RWPE1 (cell line): ENCODE results near the gene ZFP64.

ENCODE experiments used
- CTCF ChIA-PET: fragments of 350-600 bp; sonication (Branson Sonifier 250); formaldehyde crosslinking; extraction: SDS; loops from one replicate; lab custom pipeline; 2021; lab: Yijun Ruan, JAX
- POLR2A ChIA-PET: fragments of 400-600 bp; formaldehyde crosslinking; extraction: SDS; loops from one replicate; lab custom pipeline; 2020; ENCODE audit warnings: antibody characterized with exemption; ENCODE audit not compliant: low non-redundant PET; lab: Yijun Ruan, JAX
- DNase-seq: peaks from one replicate; pipeline ENCODE4 v3.0.0; 2012; ENCODE audit warnings: low spot score
- H3K27ac ChIP-seq: fragments of 450-650 bp; 2 replicates; pipeline ENCODE4 v1.5.1; 2017
- TF ChIP-seq, protein P1 (sequence below): fragments of 450-650 bp; conservative IDR thresholded peaks from 2 replicates; pipeline ENCODE4 v1.5.1; 2017; ENCODE audit warnings: low read depth, mild to moderate bottlenecking

Gene ZFP64

DNA sequence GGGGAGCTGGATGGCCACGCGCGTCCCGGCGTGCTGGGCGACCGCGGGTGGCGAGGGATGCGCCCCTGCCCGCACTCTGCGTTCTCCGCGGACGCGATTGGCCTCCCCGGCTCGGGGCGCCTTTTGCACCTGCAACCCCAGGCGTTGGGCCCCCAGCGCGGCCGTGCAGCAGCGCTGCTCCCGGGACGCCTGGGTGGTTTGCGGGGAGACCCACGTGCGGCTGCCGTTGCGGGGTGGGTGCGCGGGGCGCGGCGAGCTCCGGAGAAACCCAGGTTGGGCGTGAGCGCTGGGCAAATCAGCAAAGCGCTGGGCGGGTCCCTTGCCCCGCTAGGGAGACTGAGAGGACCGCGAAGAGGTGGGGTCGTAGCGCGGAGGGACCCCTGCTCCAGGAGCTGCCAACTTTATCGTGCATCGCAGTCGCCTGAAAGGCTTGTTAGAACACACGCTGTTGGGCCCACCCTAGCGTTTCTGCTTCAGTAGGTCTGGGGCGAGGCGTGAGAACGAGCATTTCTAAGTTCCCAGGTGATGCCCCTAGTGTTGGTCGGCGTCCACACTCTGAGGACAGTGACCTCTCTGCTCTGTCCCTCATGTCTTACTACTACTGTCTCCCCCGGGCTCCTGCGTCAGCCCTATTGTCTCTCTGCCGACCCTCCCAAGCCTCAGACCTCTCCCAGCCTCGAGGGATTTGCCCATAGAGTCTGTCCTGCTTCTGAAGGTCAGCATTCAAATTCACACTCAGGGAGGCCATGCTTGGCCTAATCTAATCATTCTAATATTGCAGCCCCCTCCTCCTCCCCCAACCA is 538 bp upstream of the ZFP64 start:
- H3K27ac ChIP-seq, result peak overlapping the region; percentile 93
- TF ChIP-seq, protein P1, sequence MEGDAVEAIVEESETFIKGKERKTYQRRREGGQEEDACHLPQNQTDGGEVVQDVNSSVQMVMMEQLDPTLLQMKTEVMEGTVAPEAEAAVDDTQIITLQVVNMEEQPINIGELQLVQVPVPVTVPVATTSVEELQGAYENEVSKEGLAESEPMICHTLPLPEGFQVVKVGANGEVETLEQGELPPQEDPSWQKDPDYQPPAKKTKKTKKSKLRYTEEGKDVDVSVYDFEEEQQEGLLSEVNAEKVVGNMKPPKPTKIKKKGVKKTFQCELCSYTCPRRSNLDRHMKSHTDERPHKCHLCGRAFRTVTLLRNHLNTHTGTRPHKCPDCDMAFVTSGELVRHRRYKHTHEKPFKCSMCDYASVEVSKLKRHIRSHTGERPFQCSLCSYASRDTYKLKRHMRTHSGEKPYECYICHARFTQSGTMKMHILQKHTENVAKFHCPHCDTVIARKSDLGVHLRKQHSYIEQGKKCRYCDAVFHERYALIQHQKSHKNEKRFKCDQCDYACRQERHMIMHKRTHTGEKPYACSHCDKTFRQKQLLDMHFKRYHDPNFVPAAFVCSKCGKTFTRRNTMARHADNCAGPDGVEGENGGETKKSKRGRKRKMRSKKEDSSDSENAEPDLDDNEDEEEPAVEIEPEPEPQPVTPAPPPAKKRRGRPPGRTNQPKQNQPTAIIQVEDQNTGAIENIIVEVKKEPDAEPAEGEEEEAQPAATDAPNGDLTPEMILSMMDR, result peak; percentile 74
- ChIA-PET CTCF (interaction anchor here (0.5 to 1.8 kb wide), 16 partner anchors 9 to 1618 kb away, joined by 3 to 7 read pairs (median 4); no protein-coding TSS in a partner anchor), POLR2A (interaction anchor here (0.6 to 0.7 kb wide), 2 partner anchors 43 to 721 kb away, joined by 3 to 6 read pairs; no protein-coding TSS in a partner anchor)
- DNase-seq, result peak; percentile 61

DNA sequence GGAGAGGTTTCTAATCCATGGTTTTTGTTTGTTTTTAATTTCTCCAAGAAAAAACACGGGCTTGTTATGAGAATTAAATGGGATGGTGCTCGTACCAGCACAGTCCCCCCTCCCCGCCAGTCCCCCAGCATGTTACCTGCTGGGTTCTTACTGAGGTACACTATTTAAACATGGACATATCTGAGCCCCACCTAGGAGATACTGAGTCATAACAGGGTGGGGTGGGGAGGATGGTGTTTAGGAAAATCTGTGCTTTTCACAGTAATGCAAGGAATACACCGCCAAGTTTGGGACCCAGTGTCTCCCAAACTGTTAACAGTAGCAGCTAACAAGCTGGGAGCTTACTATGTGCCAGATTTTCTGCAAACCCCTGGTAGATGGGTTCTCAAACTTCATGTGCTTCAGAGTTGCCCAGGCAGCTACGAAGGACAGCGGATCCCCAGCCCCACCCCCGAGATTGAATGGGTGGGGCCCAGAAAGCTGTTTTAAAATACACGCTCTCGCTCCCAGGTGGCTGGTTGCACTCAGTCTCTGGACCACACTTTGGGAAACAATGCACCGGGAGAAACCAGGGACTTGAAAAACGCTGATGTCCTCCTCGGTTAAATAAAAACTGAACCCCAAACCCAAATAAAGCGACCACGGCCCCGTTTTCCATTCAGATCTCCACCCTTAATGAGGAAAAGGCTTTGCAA is 995 bp downstream of the ZFP64 start:
- DNase-seq, result peak; percentile 89
- TF ChIP-seq, protein P1, result no peak
- peak overlapping the region; percentile 93 for H3K27ac ChIP-seq
- CTCF ChIA-PET, result interaction anchor here (0.9 to 1.8 kb wide), 3 partner anchors 35 to 62 kb away, joined by 3 to 6 read pairs (median 5); no protein-coding TSS in a partner anchor
- POLR2A ChIA-PET, result interaction anchor here (0.5 kb wide), 1 partner anchor 1447 kb away, joined by 6 read pairs; no protein-coding TSS in a partner anchor

DNA sequence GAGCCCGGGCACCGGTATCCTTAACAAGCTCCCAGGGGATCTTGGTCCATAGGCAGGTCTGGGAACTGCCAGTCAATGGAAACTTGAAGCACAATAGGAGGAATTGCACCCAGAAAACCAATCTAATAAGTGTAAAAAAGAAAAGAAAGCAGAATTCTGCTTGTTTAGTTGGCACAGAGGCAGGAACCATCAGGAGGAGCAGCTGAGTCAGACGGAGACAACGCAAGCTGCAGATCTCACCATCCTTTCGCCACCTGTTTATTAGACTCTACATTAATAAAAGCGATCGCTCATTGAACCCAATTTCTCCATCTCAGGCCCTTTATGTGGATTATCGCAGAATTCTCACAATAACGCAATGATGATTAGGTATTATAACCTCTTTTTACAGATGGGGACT is 9.8 kb downstream of the ZFP64 start:
- ChIA-PET POLR2A (no interaction called here), CTCF (no interaction called here)
- TF ChIP-seq, protein P1, result no peak
- DNase-seq, result no peak
- H3K27ac ChIP-seq, result no peak overlapping the region

DNA sequence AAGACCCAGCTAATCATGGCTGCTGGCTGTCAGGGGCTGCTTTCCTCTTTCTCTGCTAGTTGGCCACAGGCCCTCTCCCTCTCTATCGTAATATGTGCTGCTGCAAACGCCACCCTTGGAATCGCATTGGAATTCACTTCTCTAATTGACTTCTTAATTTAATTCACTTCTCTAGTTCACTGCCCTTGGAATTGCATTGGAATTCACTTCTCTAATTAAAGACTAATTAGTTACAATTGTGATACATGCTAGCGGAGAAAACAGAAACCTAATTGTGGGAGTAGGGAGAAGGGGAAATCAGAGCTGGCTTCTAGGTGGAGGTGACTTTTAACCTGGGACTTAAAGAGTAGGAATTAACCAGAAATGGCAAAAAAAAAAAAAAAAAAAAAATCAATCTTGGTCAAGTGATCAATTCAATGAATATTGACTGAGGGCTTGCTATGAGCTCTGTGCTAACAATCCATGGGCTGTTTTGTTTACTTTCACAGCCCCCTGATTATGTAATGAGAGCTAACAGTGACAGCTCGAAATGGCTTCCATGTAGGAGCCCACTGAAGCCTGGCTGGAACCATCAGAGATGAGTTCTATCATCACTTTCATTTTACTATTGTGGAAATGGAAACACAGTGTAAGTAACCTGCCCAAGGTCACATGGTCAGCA is 11.3 kb downstream of the ZFP64 start:
- H3K27ac ChIP-seq, result no peak overlapping the region
- no peak for DNase-seq
- CTCF ChIA-PET, result no interaction called here
- TF ChIP-seq, protein P1, result no peak
- POLR2A ChIA-PET, result interaction anchor here (0.7 kb wide), 1 partner anchor 15 kb away, joined by 8 read pairs; no protein-coding TSS in a partner anchor

DNA sequence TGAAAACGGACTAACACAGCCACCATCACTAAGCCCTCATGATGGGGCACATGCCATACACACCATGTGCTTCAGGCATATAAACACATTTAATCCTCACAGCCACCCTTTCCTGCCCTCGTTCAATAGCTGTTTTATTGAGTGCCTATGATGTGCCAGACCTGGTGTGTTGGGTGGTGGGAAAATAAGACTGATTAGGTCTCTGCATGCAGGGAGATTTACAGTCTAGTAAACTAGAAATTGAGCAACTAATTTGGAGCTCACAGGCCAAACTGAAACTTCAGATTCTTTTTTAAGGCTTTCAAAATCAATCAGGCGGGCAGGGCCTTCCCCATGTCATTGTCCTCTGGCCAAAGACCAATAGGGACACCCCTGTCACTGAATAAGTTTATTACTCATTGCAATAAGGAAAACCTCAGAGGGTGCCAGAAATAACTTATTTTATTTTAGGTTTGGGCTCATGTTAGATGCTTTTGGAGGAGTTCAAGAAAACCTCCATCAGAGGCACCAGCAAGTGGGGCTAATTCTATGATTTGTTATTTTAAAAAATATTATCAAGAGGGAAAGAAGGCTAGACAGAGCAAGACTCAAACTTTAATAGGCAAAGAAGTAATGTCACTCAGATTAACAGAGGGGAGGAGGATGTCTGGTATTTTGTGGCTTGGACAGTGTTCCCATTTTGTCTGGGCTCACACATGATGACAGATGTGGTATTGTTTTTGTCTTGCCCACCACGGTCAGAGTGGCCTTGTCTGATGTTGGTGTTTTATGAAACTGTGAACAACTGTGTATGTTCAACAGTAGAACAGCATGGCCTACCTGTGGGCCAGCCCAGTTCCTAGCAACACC is 12.0 kb downstream of the ZFP64 start:
- CTCF ChIA-PET, result no interaction called here
- POLR2A ChIA-PET, result interaction anchor here (0.6 kb wide), 1 partner anchor 25 kb away, joined by 3 read pairs; no protein-coding TSS in a partner anchor
- H3K27ac ChIP-seq, result no peak overlapping the region
- TF ChIP-seq, protein P1, result no peak
- no peak for DNase-seq
